ENCODE data around the gene RAMP3.

- TF ChIP-seq CTCF (conservative IDR thresholded peaks at IDR 0.05) (no peak), EZH2 (IDR thresholded peaks at IDR 0.05; ENCODE audit: low read depth) (no peak)
Observed at GRCh38 chr7:45148653-45148973, 9.0 kb upstream of the RAMP3 start.
